ENCODE data around the gene MXRA5.
"Not testable (repeated sequence)": the region's sequence is repeated elsewhere in the genome, so short reads cannot be mapped to it uniquely, and the experiment has no call there.

Gene MXRA5, protein sequence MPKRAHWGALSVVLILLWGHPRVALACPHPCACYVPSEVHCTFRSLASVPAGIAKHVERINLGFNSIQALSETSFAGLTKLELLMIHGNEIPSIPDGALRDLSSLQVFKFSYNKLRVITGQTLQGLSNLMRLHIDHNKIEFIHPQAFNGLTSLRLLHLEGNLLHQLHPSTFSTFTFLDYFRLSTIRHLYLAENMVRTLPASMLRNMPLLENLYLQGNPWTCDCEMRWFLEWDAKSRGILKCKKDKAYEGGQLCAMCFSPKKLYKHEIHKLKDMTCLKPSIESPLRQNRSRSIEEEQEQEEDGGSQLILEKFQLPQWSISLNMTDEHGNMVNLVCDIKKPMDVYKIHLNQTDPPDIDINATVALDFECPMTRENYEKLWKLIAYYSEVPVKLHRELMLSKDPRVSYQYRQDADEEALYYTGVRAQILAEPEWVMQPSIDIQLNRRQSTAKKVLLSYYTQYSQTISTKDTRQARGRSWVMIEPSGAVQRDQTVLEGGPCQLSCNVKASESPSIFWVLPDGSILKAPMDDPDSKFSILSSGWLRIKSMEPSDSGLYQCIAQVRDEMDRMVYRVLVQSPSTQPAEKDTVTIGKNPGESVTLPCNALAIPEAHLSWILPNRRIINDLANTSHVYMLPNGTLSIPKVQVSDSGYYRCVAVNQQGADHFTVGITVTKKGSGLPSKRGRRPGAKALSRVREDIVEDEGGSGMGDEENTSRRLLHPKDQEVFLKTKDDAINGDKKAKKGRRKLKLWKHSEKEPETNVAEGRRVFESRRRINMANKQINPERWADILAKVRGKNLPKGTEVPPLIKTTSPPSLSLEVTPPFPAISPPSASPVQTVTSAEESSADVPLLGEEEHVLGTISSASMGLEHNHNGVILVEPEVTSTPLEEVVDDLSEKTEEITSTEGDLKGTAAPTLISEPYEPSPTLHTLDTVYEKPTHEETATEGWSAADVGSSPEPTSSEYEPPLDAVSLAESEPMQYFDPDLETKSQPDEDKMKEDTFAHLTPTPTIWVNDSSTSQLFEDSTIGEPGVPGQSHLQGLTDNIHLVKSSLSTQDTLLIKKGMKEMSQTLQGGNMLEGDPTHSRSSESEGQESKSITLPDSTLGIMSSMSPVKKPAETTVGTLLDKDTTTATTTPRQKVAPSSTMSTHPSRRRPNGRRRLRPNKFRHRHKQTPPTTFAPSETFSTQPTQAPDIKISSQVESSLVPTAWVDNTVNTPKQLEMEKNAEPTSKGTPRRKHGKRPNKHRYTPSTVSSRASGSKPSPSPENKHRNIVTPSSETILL (N-terminal part only)

GRCh38 chrX:3346501-3347259, at the start of gene MXRA5:
TSS of gene MXRA5 (minus strand) at chrX:3346652. CDS start at chrX:3343833, 2,819 bp downstream.
- peak; percentile 31 for DNase-seq

- no peak for DNase-seq
These were observed 47.2 kb upstream of the MXRA5 start for GRCh38 chrX:3393581-3394111.

DNA sequence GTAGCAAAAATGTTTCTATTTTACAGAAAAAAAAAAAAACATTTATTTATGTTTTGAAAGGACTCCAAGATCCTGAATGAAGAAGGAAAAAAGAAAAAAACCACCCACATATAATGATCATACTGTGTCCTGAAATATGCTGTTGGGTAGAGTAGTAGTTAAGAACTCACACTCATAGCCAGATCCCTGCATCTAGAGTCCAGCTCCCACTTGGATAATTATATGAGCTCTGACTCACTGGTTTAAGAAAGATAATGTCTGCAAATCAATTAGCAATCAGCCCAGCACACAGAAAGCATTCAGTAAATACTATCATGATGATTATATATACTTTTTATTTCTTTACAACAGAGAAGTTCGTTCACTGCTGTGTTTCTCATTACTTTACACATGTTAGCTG, 46.7 kb upstream of the MXRA5 start:
- no peak for DNase-seq

GRCh38 chrX:3388457-3388856, 42.0 kb upstream of the MXRA5 start:
- no peak for DNase-seq

- DNase-seq: no peak
These were observed 37.9 kb upstream of the MXRA5 start for GRCh38 chrX:3384327-3384726.

DNA sequence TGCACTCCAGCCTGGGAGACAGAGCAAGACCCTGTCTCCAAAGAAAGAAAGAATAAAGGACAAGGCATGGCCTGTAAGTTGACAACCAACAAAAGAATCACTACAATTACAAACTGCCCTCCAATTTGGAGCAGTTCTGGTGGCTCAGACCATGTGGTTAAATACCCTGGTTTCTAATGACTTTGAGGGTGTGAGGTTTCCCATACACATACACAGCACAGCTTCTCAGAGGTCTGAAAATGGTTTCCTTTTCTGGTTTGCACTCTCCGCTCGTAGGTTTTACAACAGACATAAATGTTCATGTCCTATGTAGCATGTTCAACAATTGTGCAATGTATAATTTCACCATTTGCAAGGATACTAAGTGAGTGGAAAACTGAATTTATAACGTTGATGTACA, 34.2 kb upstream of the MXRA5 start:
- DNase-seq: no peak

DNA sequence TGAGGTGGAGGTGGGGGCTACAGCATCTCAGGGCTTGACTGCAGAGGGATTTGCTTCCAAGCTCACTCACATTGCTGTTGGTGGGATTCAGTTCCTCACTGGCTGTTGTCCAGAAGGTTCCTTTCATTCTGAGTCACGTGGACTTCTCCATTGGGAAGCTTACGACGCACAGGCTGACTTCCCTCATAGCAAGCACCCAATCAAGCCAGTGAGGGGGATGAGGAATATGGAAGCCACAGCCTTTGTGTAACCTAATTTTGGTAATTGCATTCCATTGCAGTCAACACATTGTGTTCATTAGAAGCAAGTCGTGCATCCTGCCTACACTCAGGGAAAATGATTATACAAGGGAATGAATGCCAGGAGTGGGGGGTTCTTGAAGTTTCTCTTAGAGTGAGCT, 32.7 kb upstream of the MXRA5 start:
- DNase-seq: no peak

GRCh38 chrX:3378156-3378555, 31.7 kb upstream of the MXRA5 start:
- no peak for DNase-seq

DNA sequence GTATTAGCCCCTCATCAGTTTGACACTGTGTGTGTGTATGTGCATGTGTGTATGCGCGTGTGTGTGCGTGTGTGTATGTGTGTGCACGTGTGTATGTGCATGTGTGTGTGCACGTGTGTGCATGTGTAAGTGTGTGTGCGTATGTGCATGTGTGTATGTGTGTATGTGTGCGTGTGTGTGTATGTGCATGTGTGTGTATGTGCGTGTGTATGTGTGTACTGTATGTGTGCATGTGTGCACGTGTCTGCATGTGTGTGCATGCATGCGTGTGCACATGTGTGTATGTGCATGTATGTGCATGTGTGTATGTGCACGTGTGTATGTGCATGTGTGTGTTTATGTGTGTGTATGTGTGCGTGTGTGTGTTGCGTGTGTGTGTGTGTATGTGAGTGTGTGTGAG, 31.1 kb upstream of the MXRA5 start:
- DNase-seq: no peak

- not testable (repeated sequence) for DNase-seq
These were observed 29.5 kb upstream of the MXRA5 start for GRCh38 chrX:3375878-3376508.

GRCh38 chrX:3374108-3374800, 27.8 kb upstream of the MXRA5 start:
- DNase-seq: no peak

GRCh38 chrX:3371163-3371562, 24.7 kb upstream of the MXRA5 start:
- DNase-seq: no peak

DNA sequence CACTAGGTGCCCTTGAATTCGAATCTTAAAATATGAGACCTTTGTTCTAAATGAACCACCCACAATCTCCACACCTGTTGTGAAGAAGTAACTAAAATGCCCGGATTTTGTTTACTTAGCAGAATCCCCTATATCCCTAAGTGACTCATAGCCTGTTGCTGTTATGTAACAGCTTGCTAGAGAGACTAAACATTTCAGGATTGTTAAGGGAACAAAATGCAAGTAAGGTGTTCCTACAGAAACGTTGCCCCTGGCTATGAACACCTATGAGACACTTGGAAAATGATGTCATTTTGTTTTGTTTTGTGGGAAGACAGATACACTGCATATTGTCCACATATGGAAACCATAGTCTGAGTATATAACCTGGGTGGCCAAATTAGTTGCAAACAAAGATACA, 24.2 kb upstream of the MXRA5 start:
- DNase-seq: no peak

- DNase-seq: no peak
These were observed 16.5 kb upstream of the MXRA5 start for GRCh38 chrX:3362956-3363355.

GRCh38 chrX:3360881-3361280, 14.4 kb upstream of the MXRA5 start:
- no peak for DNase-seq

GRCh38 chrX:3352741-3353140, 6.3 kb upstream of the MXRA5 start:
- not testable (repeated sequence) for DNase-seq

DNA sequence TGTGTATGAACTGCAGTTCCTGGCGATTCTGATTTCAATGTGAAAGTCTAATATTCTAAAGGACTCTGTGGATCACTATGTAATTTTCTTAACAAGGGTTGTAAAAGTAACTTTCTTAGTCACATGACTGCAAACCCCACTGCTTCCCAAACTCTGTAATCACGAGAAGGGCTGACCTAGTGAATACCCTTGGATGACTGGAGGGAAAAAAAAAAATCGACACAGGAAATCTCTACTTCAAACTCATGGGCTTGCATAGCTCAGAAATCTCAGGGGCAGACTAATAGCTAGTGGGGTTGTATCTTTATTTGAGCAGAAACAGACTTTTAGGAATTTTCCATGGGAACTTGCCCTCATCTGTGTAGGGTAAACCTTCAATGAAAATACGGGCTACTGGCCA, 4.8 kb upstream of the MXRA5 start:
- DNase-seq: no peak

GRCh38 chrX:3348191-3348590, 1.7 kb upstream of the MXRA5 start:
- no peak for DNase-seq

DNA sequence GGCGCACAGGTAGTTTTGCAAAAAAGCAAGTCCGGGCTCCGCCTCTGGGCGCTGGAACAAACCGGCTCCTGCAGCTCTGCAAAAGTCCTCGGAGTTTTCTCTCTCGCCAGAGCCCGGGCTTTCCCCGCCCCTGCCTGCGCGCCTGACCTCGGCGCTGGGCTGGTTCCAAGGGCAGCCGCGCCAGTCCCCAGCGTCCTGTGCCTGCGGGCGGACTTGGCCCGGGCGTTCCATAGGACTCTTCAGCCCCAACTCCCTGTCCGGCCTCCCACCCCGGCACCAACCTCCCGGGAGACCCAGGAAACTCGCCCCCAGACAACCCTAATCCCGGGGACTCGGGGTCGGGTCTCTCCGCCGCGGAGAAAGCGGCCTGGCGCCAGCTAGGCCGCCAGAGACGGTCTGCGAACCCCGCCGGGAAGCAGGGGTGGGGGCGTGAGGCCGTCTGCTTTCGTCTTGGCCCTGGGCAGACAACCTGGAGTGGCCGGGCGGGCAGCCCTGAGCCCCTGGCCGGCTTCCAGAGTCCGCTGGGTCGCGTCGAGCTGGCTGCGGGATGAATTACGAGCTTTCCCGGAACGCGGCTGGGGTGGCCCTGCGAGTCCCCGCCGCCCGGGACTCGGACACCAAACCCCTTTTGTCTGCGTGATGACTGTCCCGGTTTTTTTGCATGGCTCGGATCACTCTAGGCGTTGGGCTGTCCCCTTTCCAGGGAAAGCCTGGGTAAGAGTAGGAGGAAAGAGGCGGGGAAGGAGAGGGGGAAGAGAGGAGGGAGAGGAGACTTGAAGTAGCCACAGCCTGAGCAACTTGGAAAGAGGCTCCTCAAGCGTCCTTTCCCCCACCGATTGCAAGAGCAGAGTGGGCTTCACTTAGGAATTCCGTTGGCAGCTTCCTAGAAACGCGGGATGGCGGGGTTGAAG, 916 bp downstream of the MXRA5 start:
- peak; percentile 52 for DNase-seq

DNA sequence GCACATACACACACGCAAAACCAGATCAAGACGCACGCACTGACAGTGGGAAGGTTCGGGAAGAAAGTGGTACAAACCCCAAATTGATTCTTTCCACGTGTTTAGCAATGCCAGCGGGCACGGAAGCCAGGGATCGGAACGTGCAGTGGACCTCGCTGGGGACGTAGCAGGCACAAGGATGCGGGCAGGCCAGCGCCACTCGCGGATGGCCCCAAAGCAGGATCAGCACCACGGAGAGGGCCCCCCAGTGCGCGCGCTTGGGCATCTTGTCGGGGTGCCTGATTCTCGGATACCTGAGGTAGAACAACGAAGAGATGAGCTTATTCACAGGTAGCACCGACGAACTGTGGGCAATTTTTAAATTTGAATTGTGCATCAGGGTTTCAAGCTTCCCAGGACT, 2.9 kb downstream of the MXRA5 start:
- DNase-seq: not testable (repeated sequence)
